ENCODE measurements around the gene WBP2. TPM values are rescaled to one million over a fixed set of nuclear protein-coding genes. Genes with fewer than 3 reads are reported as not detected.
A peak's percentile ranks its signal among the peaks of the same experiment; 100 is the strongest.
"Not testable (repeated sequence)": the region's sequence is repeated elsewhere in the genome, so short reads cannot be mapped to it uniquely, and the experiment has no call there.

WBP2 gene
- total RNA-seq, 2 donors from 2014 or later, result 74.3 to 82.7 TPM

GRCh38 chr17:75853433-75853832, 1.7 kb downstream of the WBP2 start:
- Mint-ChIP-seq H3K9me3 (no peaks in the 10 kb centered on the region), H3K36me3 (ENCODE audit: low read depth) (peaks cover 21% of the 10 kb centered on the region), H3K4me1 (peaks cover 11% of the 10 kb centered on the region), H3K27me3 (ENCODE audit: insufficient read depth) (no peaks in the 10 kb centered on the region), H3K27ac (peak overlapping the region; percentile 58), H3K4me3 (no peak overlapping the region)
- H3K27me3 ChIP-seq (ENCODE audit: control insufficient read depth, insufficient read depth, low read length, poor library complexity, severe bottlenecking), result no peaks in the 10 kb centered on the region
- no peak overlapping the region for H3K27ac ChIP-seq (ENCODE audit: low read depth, low read length)
- peaks cover 21% of the 10 kb centered on the region for H3K36me3 ChIP-seq (ENCODE audit: control insufficient read depth, insufficient read depth, low read length)
- WGBS, 2 experiments (ENCODE audit: insufficient coverage in 1 of 2, insufficient read length in 1 of 2), result 90 to 100% methylated on average over 3 to 6 of the region's 7 CpGs
- no peak overlapping the region for H3K9ac ChIP-seq (ENCODE audit: extremely low read depth, low read length, poor library complexity, severe bottlenecking)
- TF ChIP-seq CTCF (conservative IDR thresholded peaks at IDR 0.05), result no peak
- no peaks in the 10 kb centered on the region for H3K4me1 ChIP-seq (ENCODE audit: control insufficient read depth, insufficient read depth, low read length)
- no peaks in the 10 kb centered on the region for H3K9me3 ChIP-seq (ENCODE audit: control insufficient read depth, low read length)
- no peak overlapping the region for H3K4me3 ChIP-seq (ENCODE audit: low read length)
- DNase-seq, result peak; percentile 52

- not testable (repeated sequence) for H3K4me1 ChIP-seq (ENCODE audit: control insufficient read depth, insufficient read depth, low read length); H3K4me3 ChIP-seq (ENCODE audit: low read length); H3K4me3 Mint-ChIP-seq; H3K27ac ChIP-seq (ENCODE audit: low read depth, low read length); H3K9ac ChIP-seq (ENCODE audit: extremely low read depth, low read length, poor library complexity, severe bottlenecking); H3K9me3 Mint-ChIP-seq; H3K27ac Mint-ChIP-seq; DNase-seq; H3K27me3 ChIP-seq (ENCODE audit: control insufficient read depth, insufficient read depth, low read length, poor library complexity, severe bottlenecking); H3K27me3 Mint-ChIP-seq (ENCODE audit: insufficient read depth); H3K9me3 ChIP-seq (ENCODE audit: control insufficient read depth, low read length)
- H3K36me3 ChIP-seq (ENCODE audit: control insufficient read depth, insufficient read depth, low read length), result peaks cover 37% of the 10 kb centered on the region
- 93 to 94% methylated on average over 11 to 15 of the region's 15 CpGs for WGBS, 2 experiments (ENCODE audit: insufficient coverage in 1 of 2, insufficient read length in 1 of 2)
- Mint-ChIP-seq H3K4me1 (peaks cover 12% of the 10 kb centered on the region), H3K36me3 (ENCODE audit: low read depth) (peaks cover 38% of the 10 kb centered on the region)
Measured at GRCh38 chr17:75851693-75851991, 3.5 kb downstream of the WBP2 start.

GRCh38 chr17:75850928-75851692, 4.0 kb downstream of the WBP2 start:
- Mint-ChIP-seq H3K27ac (no peak overlapping the region), H3K9me3 (no peaks in the 10 kb centered on the region), H3K4me3 (no peak overlapping the region), H3K27me3 (ENCODE audit: insufficient read depth) (no peaks in the 10 kb centered on the region), H3K36me3 (ENCODE audit: low read depth) (peaks cover 44% of the 10 kb centered on the region), H3K4me1 (peaks cover 7% of the 10 kb centered on the region)
- H3K4me3 ChIP-seq (ENCODE audit: low read length), result no peak overlapping the region
- H3K27ac ChIP-seq (ENCODE audit: low read depth, low read length), result no peak overlapping the region
- 96 to 97% methylated on average over 12 of the region's 12 CpGs for whole genome bisulfite sequencing, 2 experiments (ENCODE audit: insufficient coverage in 1 of 2, insufficient read length in 1 of 2)
- no peak overlapping the region for H3K9ac ChIP-seq (ENCODE audit: extremely low read depth, low read length, poor library complexity, severe bottlenecking)
- DNase-seq, result peak; percentile 39
- H3K27me3 ChIP-seq (ENCODE audit: control insufficient read depth, insufficient read depth, low read length, poor library complexity, severe bottlenecking), result no peaks in the 10 kb centered on the region
- peaks cover 37% of the 10 kb centered on the region for H3K36me3 ChIP-seq (ENCODE audit: control insufficient read depth, insufficient read depth, low read length)
- no peak for TF ChIP-seq CTCF (conservative IDR thresholded peaks at IDR 0.05)
- H3K9me3 ChIP-seq (ENCODE audit: control insufficient read depth, low read length), result no peaks in the 10 kb centered on the region
- H3K4me1 ChIP-seq (ENCODE audit: control insufficient read depth, insufficient read depth, low read length), result no peaks in the 10 kb centered on the region

- peaks cover 42% of the 10 kb centered on the region for H3K36me3 ChIP-seq (ENCODE audit: control insufficient read depth, insufficient read depth, low read length)
- H3K27me3 Mint-ChIP-seq (ENCODE audit: insufficient read depth), result no peaks in the 10 kb centered on the region
- H3K9me3 Mint-ChIP-seq, result no peaks in the 10 kb centered on the region
- no peaks in the 10 kb centered on the region for H3K27me3 ChIP-seq (ENCODE audit: control insufficient read depth, insufficient read depth, low read length, poor library complexity, severe bottlenecking)
- no peak overlapping the region for H3K4me3 ChIP-seq (ENCODE audit: low read length)
- no peaks in the 10 kb centered on the region for H3K9me3 ChIP-seq (ENCODE audit: control insufficient read depth, low read length)
- WGBS, 2 experiments (ENCODE audit: insufficient coverage in 1 of 2, insufficient read length in 1 of 2), result 95 to 96% methylated on average over 8 to 9 of the region's 9 CpGs
- no peak for DNase-seq
- H3K27ac Mint-ChIP-seq, result peak overlapping the region; percentile 35
- H3K4me1 ChIP-seq (ENCODE audit: control insufficient read depth, insufficient read depth, low read length), result no peaks in the 10 kb centered on the region
- H3K4me1 Mint-ChIP-seq, result peaks cover 13% of the 10 kb centered on the region
- no peak overlapping the region for H3K9ac ChIP-seq (ENCODE audit: extremely low read depth, low read length, poor library complexity, severe bottlenecking)
- H3K27ac ChIP-seq (ENCODE audit: low read depth, low read length), result no peak overlapping the region
- peaks cover 49% of the 10 kb centered on the region for H3K36me3 Mint-ChIP-seq (ENCODE audit: low read depth)
- TF ChIP-seq CTCF (conservative IDR thresholded peaks at IDR 0.05), result no peak
- no peak overlapping the region for H3K4me3 Mint-ChIP-seq
Measured at GRCh38 chr17:75849724-75850123, 5.4 kb downstream of the WBP2 start.
